K562 (cell line): ENCODE data around the gene UBE2D2. TPM values are rescaled to one million over a fixed set of nuclear protein-coding genes. Genes with fewer than 3 reads are reported as not detected.

Experiments used
- ATAC-seq: fragments of 200-7000 bp; cut with Tn5 transposase; 3 replicates; pipeline ENCODE4 v1.9.1; 2020; ENCODE audit warnings: moderate library complexity
- BruUV-seq: library from RNA; stranded (reverse); fragments of 400-500 nt; replicated peaks from 2 replicates; lab custom pipeline; 2021; lab: Mats Ljungman, UMichigan
- CTCF ChIA-PET: fragments of 300-600 bp; formaldehyde crosslinking; extraction: SDS; loops from one replicate; lab custom pipeline; 2021; ENCODE audit warnings: low intra/inter-chr PET ratio; lab: Yijun Ruan, JAX
- POLR2A ChIA-PET: fragments of 300-600, 350-650 bp; sonication (Branson Sonifier 250); formaldehyde crosslinking; extraction: SDS; loops from one replicate; lab custom pipeline; 2021; ENCODE audit warnings: antibody characterized with exemption, inconsistent platforms; lab: Yijun Ruan, JAX
- DNase-seq, 4 experiments: peaks; one replicate each; pipeline versions ENCODE4 v3.0.0 to v3.0.0-alpha.2; 2011 to 2018; ENCODE audit warnings: low spot score in 3 of 4, mixed read lengths in 3 of 4; ENCODE audit errors: extremely low read depth in 1 of 4
- FAIRE-seq: peaks from 2 replicates; lab custom pipeline; 2011; peaks lifted over from hg19 to GRCh38; lab: Jason Lieb, UNC
- H2AFZ ChIP-seq: 2 replicates; pipeline ENCODE4 v1.6.0; 2011; ENCODE audit warnings: low read depth, low read length, control low read depth, inconsistent platforms
- H3K27ac ChIP-seq: fragments of 200-600 bp; 3 replicates; pipeline ENCODE4 v1.8.0; 2011; ENCODE audit warnings: low read depth, mild to moderate bottlenecking, control low read depth, inconsistent platforms, low read length, moderate library complexity, mixed read lengths; ENCODE audit errors: extremely low read depth
- H3K27me3 ChIP-seq, 2 experiments: fragments of 300-600 bp in 1 of 2; 2 replicates in 1 of 2; 3 replicates in 1 of 2; pipeline versions ENCODE4 v1.6.0 to v1.8.0; 2011; ENCODE audit warnings: inconsistent platforms in 2 of 2, low read length in 2 of 2, mild to moderate bottlenecking in 1 of 2, mixed read lengths in 1 of 2, moderate library complexity in 1 of 2; ENCODE audit not compliant: control insufficient read depth in 2 of 2, insufficient read depth in 2 of 2
- H3K36me3 ChIP-seq: fragments of 300-600 bp; 3 replicates; pipeline ENCODE4 v1.8.0; 2011; ENCODE audit warnings: mild to moderate bottlenecking, low read length, inconsistent platforms; ENCODE audit not compliant: control insufficient read depth, insufficient read depth
- H3K4me1 ChIP-seq, 2 experiments: fragments of 200-600 bp in 1 of 2; replicated peaks in 1 of 2; 2 replicates in 1 of 2; 3 replicates in 1 of 2; pipeline versions ENCODE4 v1.5.1 to v1.8.0; 2011; ENCODE audit warnings: inconsistent platforms in 2 of 2, low read length in 2 of 2, mild to moderate bottlenecking in 1 of 2, mixed read lengths in 1 of 2, moderate library complexity in 1 of 2; ENCODE audit not compliant: control insufficient read depth in 2 of 2, insufficient read depth in 2 of 2
- H3K4me2 ChIP-seq: 2 replicates; pipeline ENCODE4 v1.6.1; 2011; ENCODE audit warnings: low read length, control low read depth, inconsistent platforms, mixed read lengths; ENCODE audit not compliant: insufficient read depth
- H3K4me3 ChIP-seq: fragments of 200-600 bp; sonication (generic), shearing (Covaris generic); 2 replicates; pipeline ENCODE4 v1.5.1; 2016; ENCODE audit warnings: control low read depth, inconsistent platforms
- H3K79me2 ChIP-seq: fragments of 200-600 bp; 3 replicates; pipeline ENCODE4 v1.8.0; 2011; ENCODE audit warnings: low read length, inconsistent platforms; ENCODE audit not compliant: control insufficient read depth, insufficient read depth
- H3K9ac ChIP-seq, 2 experiments: 2 replicates each; pipeline versions ENCODE4 v1.6.0 to v1.6.1; 2011; ENCODE audit warnings: low read depth in 2 of 2, low read length in 2 of 2, control low read depth in 1 of 2, inconsistent platforms in 1 of 2, mild to moderate bottlenecking in 1 of 2, mixed read lengths in 1 of 2; ENCODE audit not compliant: insufficient read depth in 1 of 2
- H3K9me1 ChIP-seq: one replicate; pipeline ENCODE4 v1.6.0; 2011; ENCODE audit warnings: inconsistent platforms, mild to moderate bottlenecking, low read length, moderate library complexity; ENCODE audit not compliant: control insufficient read depth, insufficient read depth
- H3K9me3 ChIP-seq: replicated peaks from 2 replicates; pipeline ENCODE4 v1.5.1; 2011; ENCODE audit warnings: low read depth, low read length, inconsistent platforms; ENCODE audit not compliant: control insufficient read depth, insufficient read depth
- H4K20me1 ChIP-seq: replicated peaks from 2 replicates; pipeline ENCODE4 v1.6.1; 2011; ENCODE audit warnings: low read length, inconsistent platforms, mixed read lengths; ENCODE audit not compliant: control insufficient read depth, insufficient read depth
- ASH1L ChIP-seq: fragments of 450-650 bp; IDR thresholded peaks from 2 replicates; pipeline ENCODE4 v1.6.1; 2018; ENCODE audit warnings: borderline replicate concordance, mild to moderate bottlenecking, low read depth; ENCODE audit not compliant: partially characterized antibody
- BMI1 ChIP-seq: fragments of 150-350 bp; IDR thresholded peaks from 2 replicates; pipeline ENCODE4 v1.6.1; 2014; ENCODE audit warnings: low read length
- FOXA1 ChIP-seq: fragments of 450-650 bp; IDR thresholded peaks from 2 replicates; pipeline ENCODE4 v1.6.1; 2016; ENCODE audit warnings: mild to moderate bottlenecking, borderline replicate concordance
- FOXA3 ChIP-seq, 2 experiments: fragments of 450-650 bp in 1 of 2; sonication (generic) in 1 of 2; formaldehyde crosslinking; IDR thresholded peaks in 1 of 2; conservative IDR thresholded peaks in 1 of 2; 2 replicates each; pipeline versions ENCODE4 v1.4.0 to v1.8.0; 2020 to 2022; ENCODE audit warnings: mild to moderate bottlenecking in 2 of 2, missing genetic modification reagents in 1 of 2
- HNRNPUL1 ChIP-seq: fragments of 200-400 bp; formaldehyde crosslinking; IDR thresholded peaks from 2 replicates; pipeline ENCODE4 v1.6.1; 2017; ENCODE audit warnings: low read length
- NEUROD1 ChIP-seq: fragments of 150-350 bp; IDR thresholded peaks from 2 replicates; pipeline ENCODE4 v1.6.1; 2014; ENCODE audit warnings: borderline replicate concordance, low read length, low read depth; ENCODE audit not compliant: partially characterized antibody
- PHF8 ChIP-seq: fragments of 200-600 bp; sonication (generic); IDR thresholded peaks from 2 replicates; pipeline ENCODE4 v1.6.1; 2012; ENCODE audit warnings: mixed run types, mild to moderate bottlenecking, inconsistent platforms, low read length, moderate library complexity, borderline replicate concordance
- SP2 ChIP-seq: IDR thresholded peaks from 2 replicates; pipeline ENCODE4 v1.6.1; 2011; ENCODE audit warnings: mild to moderate bottlenecking, low read depth, low read length, moderate library complexity; ENCODE audit not compliant: poor library complexity, severe bottlenecking; ENCODE audit errors: extremely low read depth
- SRSF7 ChIP-seq: fragments of 200-400 bp; formaldehyde crosslinking; optimal IDR thresholded peaks from 2 replicates; pipeline ENCODE3; 2017; ENCODE audit warnings: mild to moderate bottlenecking, low read depth, low read length
- ZBTB17 ChIP-seq: fragments of 450-650 bp; formaldehyde crosslinking; IDR thresholded peaks from 2 replicates; pipeline ENCODE4 v1.4.0; 2020; ENCODE audit warnings: mild to moderate bottlenecking
- ZKSCAN8 ChIP-seq: fragments of 200-800 bp; sonication (Bioruptor generic); IDR thresholded peaks from 2 replicates; pipeline ENCODE4 v1.6.1; 2016; ENCODE audit warnings: missing genetic modification characterization, missing compliant biosample characterization
- ZNF133 ChIP-seq: fragments of 250-450 bp; sonication (Bioruptor Pico); IDR thresholded peaks from 2 replicates; pipeline ENCODE4 v1.4.0; 2020; ENCODE audit warnings: mild to moderate bottlenecking
- ZNF217 ChIP-seq: sonication (generic); formaldehyde crosslinking; IDR thresholded peaks from 2 replicates; pipeline ENCODE4 v1.8.0; 2022; ENCODE audit warnings: mild to moderate bottlenecking, missing genetic modification reagents
- ZNF699 ChIP-seq: fragments of 250-450 bp; sonication (Bioruptor Pico); IDR thresholded peaks from 2 replicates; pipeline ENCODE4 v1.8.0; 2021; ENCODE audit warnings: mild to moderate bottlenecking, moderate library complexity; ENCODE audit not compliant: insufficient replicate concordance
- ZNF717 ChIP-seq: fragments of 250-450 bp; sonication (Bioruptor Pico); IDR thresholded peaks from 2 replicates; pipeline ENCODE4 v1.5.0; 2021
- ZSCAN32 ChIP-seq: fragments of 450-650 bp; formaldehyde crosslinking; IDR thresholded peaks from 2 replicates; pipeline ENCODE4 v1.4.0; 2020; ENCODE audit warnings: mild to moderate bottlenecking, moderate library complexity
- WGBS: fragments of 100-300 bp; shearing (Covaris generic); methylation state at CpG from one replicate; pipeline ENCODE4 v1.1.6; 2016; ENCODE audit warnings: low coverage, mixed read lengths; ENCODE audit not compliant: insufficient coverage; ENCODE audit errors: missing lambda C conversion rate; 5-methylcytosine and 5-hydroxymethylcytosine counted together
- in situ Hi-C: fragments of 300-500 bp; cut with MboI; formaldehyde crosslinking; loops from 4 replicates; pipeline ENCODE4 v1.15.0; 2018; ENCODE audit warnings: inconsistent platforms, mixed read lengths
- intact Hi-C: fragments of 100-400 bp; cut with micrococcal nuclease; formaldehyde crosslinking; loops from 2 replicates; pipeline ENCODE4 v1.14.2; 2022
- polyA plus RNA-seq, 8 experiments: library from polyadenylated mRNA; depleted of rRNA in 4 of 8; stranded (reverse) in 5 of 8; unstranded in 3 of 8; fragments of >200 nt; fragmentation: Nextera tagmentation in 2 of 8; fragmentation: Illumina TruSeq in 1 of 8; extraction: Ambion mirVana in 2 of 8; extraction: Trizol in 1 of 8; gene quantifications; 2 replicates each; pipeline versions ENCODE4 v1.2.1 to v1.2.3, GENCODE V29; 2011 to 2014; ENCODE audit warnings: inconsistent platforms in 1 of 8, missing spikeins in 1 of 8
- total RNA-seq, 7 experiments: library from RNA; depleted of rRNA in 6 of 7; stranded (reverse); fragments of >200 nt in 6 of 7; fragmentation: Illumina TruSeq in 2 of 7; extraction: Trizol in 2 of 7; gene quantifications; 2 replicates each; pipeline versions ENCODE4 v1.2.1 to v1.2.3, GENCODE V29; 2011 to 2021; ENCODE audit warnings: low replicate concordance in 1 of 7
- TF ChIP-seq, protein P1 (sequence below): IDR thresholded peaks from 2 replicates; pipeline ENCODE4 v1.6.1; 2011; ENCODE audit not compliant: insufficient read length; ENCODE audit errors: extremely low read depth
- TF ChIP-seq, protein P2 (sequence below): fragments of 250-450 bp; sonication (Bioruptor Pico); IDR thresholded peaks from 2 replicates; pipeline ENCODE4 v1.8.0; 2022; ENCODE audit warnings: moderate library complexity, mild to moderate bottlenecking, inconsistent platforms

UBE2D2 gene
- total and polyA plus RNA-seq, 9 of the 15 experiments (the other 6 are each of a cell fraction or from before 2014, with no cell fraction given): 53.6 to 198 (median 122) TPM

DNA sequence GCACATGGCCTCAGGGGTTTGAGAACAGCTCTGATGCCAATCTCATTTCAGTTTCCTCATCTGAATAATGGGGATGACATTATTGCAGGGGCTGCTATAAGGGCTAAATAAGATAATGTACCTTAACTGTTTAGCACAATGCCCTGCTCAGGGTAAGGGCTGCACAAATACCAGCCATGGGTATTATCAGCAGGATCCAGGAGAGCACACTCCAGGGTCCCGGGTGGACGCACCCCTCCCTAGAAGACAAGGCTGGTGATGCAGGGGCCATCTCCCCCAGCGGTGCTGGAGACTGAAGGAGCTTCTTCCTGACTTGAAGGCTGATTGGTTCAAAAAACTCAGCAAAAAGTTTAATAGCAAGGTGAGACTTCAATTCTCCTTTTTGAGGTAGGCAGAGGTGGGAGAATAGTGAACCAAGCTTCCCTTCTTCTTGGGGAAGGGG is 84.3 kb downstream of the UBE2D2 start:
- Histone ChIP-seq H3K9ac (no peak overlapping the region), H2AFZ (no peak overlapping the region), H3K4me1 (peaks cover 33 to 52% of the 10 kb centered on the region in 2 experiments; a peak in 4 of 5 replicates), H3K9me1 (no peaks in the 10 kb centered on the region), H3K27me3 (no peaks in the 10 kb centered on the region), H3K27ac (no peak overlapping the region), H3K36me3 (no peaks in the 10 kb centered on the region; the same call in 2 of the 3 replicates), H3K4me2 (no peak overlapping the region), H3K79me2 (peaks cover 29% of the 10 kb centered on the region), H4K20me1 (no peaks in the 10 kb centered on the region), H3K4me3 (no peak overlapping the region), H3K9me3 (no peaks in the 10 kb centered on the region)
- in situ Hi-C loops (no loop called here), intact Hi-C loops (no loop called here)
- ChIA-PET CTCF (no interaction called here), POLR2A (interaction anchor here (0.5 to 1.4 kb wide), 3 partner anchors 10 to 603 kb away, joined by 3 to 6 read pairs (median 4); no protein-coding TSS in a partner anchor)
- BruUV-seq: no TSS peak
- TF ChIP-seq ZNF699 (CRISPR knock-in tag) (no peak), PHF8 (no peak), ZSCAN32 (CRISPR knock-in tag) (no peak), SRSF7 (no peak), SP2 (no peak), ZBTB17 (CRISPR knock-in tag) (no peak), FOXA1 (no peak), ZNF217 (CRISPR knock-in tag) (no peak), BMI1 (no peak), HNRNPUL1 (no peak), NEUROD1 (no peak), ASH1L (no peak), ZNF717 (no peak), ZKSCAN8 (CRISPR knock-in tag) (no peak), FOXA3 (CRISPR knock-in tag; conservative IDR thresholded peaks at IDR 0.05 in 1 of 2, IDR thresholded peaks at IDR 0.05 in 1 of 2) (no peak), ZNF133 (no peak)
- TF ChIP-seq, protein P1, sequence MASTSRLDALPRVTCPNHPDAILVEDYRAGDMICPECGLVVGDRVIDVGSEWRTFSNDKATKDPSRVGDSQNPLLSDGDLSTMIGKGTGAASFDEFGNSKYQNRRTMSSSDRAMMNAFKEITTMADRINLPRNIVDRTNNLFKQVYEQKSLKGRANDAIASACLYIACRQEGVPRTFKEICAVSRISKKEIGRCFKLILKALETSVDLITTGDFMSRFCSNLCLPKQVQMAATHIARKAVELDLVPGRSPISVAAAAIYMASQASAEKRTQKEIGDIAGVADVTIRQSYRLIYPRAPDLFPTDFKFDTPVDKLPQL: no peak
- TF ChIP-seq, protein P2, sequence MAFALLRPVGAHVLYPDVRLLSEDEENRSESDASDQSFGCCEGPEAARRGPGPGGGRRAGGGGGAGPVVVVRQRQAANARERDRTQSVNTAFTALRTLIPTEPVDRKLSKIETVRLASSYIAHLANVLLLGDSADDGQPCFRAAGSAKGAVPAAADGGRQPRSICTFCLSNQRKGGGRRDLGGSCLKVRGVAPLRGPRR (CRISPR knock-in tag): no peak
- ATAC-seq (no peak), DNase-seq (no peak), FAIRE-seq (no peak)
- WGBS: 40% methylated on average over 3 of the region's 3 CpGs
